ENCODE data around the gene ADAM11.

- no peak for TF ChIP-seq REST (tag by site-specific recombination; IDR thresholded peaks at IDR 0.05)
- TF ChIP-seq, protein P1, sequence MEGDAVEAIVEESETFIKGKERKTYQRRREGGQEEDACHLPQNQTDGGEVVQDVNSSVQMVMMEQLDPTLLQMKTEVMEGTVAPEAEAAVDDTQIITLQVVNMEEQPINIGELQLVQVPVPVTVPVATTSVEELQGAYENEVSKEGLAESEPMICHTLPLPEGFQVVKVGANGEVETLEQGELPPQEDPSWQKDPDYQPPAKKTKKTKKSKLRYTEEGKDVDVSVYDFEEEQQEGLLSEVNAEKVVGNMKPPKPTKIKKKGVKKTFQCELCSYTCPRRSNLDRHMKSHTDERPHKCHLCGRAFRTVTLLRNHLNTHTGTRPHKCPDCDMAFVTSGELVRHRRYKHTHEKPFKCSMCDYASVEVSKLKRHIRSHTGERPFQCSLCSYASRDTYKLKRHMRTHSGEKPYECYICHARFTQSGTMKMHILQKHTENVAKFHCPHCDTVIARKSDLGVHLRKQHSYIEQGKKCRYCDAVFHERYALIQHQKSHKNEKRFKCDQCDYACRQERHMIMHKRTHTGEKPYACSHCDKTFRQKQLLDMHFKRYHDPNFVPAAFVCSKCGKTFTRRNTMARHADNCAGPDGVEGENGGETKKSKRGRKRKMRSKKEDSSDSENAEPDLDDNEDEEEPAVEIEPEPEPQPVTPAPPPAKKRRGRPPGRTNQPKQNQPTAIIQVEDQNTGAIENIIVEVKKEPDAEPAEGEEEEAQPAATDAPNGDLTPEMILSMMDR (tag by site-specific recombination; IDR thresholded peaks at IDR 0.05): no peak
Measured at GRCh38 chr17:44781551-44782325, 22.9 kb downstream of the ADAM11 start.
